OCI-LY7 (cell line): ENCODE measurements around the gene CD74. TPM values are rescaled to one million over a fixed set of nuclear protein-coding genes. Genes with fewer than 3 reads are reported as not detected.

ENCODE experiments used
- BruUV-seq: library from RNA; stranded (reverse); fragments of 400-500 nt; replicated peaks from 2 replicates; lab custom pipeline; 2021; lab: Mats Ljungman, UMichigan
- CTCF ChIA-PET: fragments of 300-600 bp; sonication (Branson Sonifier 250); formaldehyde crosslinking; loops from one replicate; lab custom pipeline; 2022; ENCODE audit warnings: antibody characterized with exemption; ENCODE audit not compliant: unreplicated experiment; lab: Charles Lee
- POLR2A ChIA-PET: fragments of 300-600 bp; sonication (Branson Sonifier 250); formaldehyde crosslinking; loops from one replicate; lab custom pipeline; 2022; ENCODE audit warnings: antibody characterized with exemption; lab: Charles Lee
- DNase-seq: peaks from one replicate; pipeline ENCODE4 v3.0.0-alpha.2; 2015; ENCODE audit warnings: low spot score
- H2AFZ ChIP-seq: fragments of 200-600 bp; sonication (generic), shearing (Covaris generic); 2 replicates; pipeline ENCODE4 v1.6.1; 2014; ENCODE audit warnings: mild to moderate bottlenecking, antibody characterized with exemption, low read length, moderate library complexity
- H3K27ac ChIP-seq: fragments of 200-600 bp; sonication (generic); 2 replicates; pipeline ENCODE4 v1.5.1; 2014; ENCODE audit warnings: mixed run types, low read depth, mild to moderate bottlenecking, moderate library complexity, low read length, inconsistent platforms; ENCODE audit not compliant: poor library complexity, severe bottlenecking
- H3K36me3 ChIP-seq: fragments of 200-600 bp; sonication (generic); 2 replicates; pipeline ENCODE4 v1.6.1; 2014; ENCODE audit warnings: mild to moderate bottlenecking, antibody characterized with exemption, low read length, moderate library complexity, mixed read lengths; ENCODE audit not compliant: insufficient read depth
- H3K4me1 ChIP-seq: fragments of 200-600 bp; sonication (generic); 2 replicates; pipeline ENCODE4 v1.5.1; 2014; ENCODE audit warnings: mild to moderate bottlenecking, low read length; ENCODE audit not compliant: insufficient read depth, poor library complexity, severe bottlenecking
- H3K4me2 ChIP-seq: fragments of 200-600 bp; sonication (generic); 2 replicates; pipeline ENCODE4 v1.6.1; 2014; ENCODE audit warnings: mild to moderate bottlenecking, low read length
- H3K4me3 ChIP-seq: fragments of 200-600 bp; sonication (generic); 2 replicates; pipeline ENCODE4 v1.5.1; 2014; ENCODE audit warnings: mild to moderate bottlenecking, low read depth, low read length; ENCODE audit not compliant: poor library complexity, severe bottlenecking
- H3K79me2 ChIP-seq: fragments of 200-600 bp; sonication (generic); 2 replicates; pipeline ENCODE4 v1.6.1; 2016; ENCODE audit warnings: low read depth, mild to moderate bottlenecking, low read length, moderate library complexity, mixed read lengths; ENCODE audit not compliant: insufficient read depth
- H3K9me2 ChIP-seq: fragments of 200-600 bp; sonication (generic); 2 replicates; pipeline ENCODE4 v1.6.1; 2016; ENCODE audit warnings: mild to moderate bottlenecking, low read length, mixed read lengths; ENCODE audit not compliant: insufficient read depth
- H3K9me3 ChIP-seq: fragments of 200-600 bp; sonication (generic); 2 replicates; pipeline ENCODE4 v1.6.1; 2014; ENCODE audit warnings: mild to moderate bottlenecking, mixed run types, low read length, mixed read lengths
- H4K20me1 ChIP-seq: fragments of 200-600 bp; sonication (generic); 2 replicates; pipeline ENCODE4 v1.6.1; 2014; ENCODE audit warnings: mild to moderate bottlenecking, antibody characterized with exemption, low read length, moderate library complexity, mixed read lengths; ENCODE audit not compliant: insufficient read depth
- CTCF ChIP-seq: fragments of 200-600 bp; sonication (generic); conservative IDR thresholded peaks from 2 replicates; pipeline ENCODE4 v1.5.1; 2014; ENCODE audit warnings: mild to moderate bottlenecking, antibody characterized with exemption, low read length, moderate library complexity, mixed read lengths
- EZH2phosphoT487 ChIP-seq: fragments of 200-600 bp; sonication (generic); IDR thresholded peaks from 2 replicates; pipeline ENCODE4 v1.6.1; 2018; ENCODE audit warnings: low read depth, borderline replicate concordance, mild to moderate bottlenecking, mixed run types, antibody characterized with exemption, low read length, moderate library complexity, mixed read lengths
- intact Hi-C: fragments of 100-400 bp; cut with micrococcal nuclease; formaldehyde crosslinking; loops from one replicate; pipeline ENCODE4 v1.10.0; 2022; ENCODE audit not compliant: unreplicated experiment
- total RNA-seq, 2 experiments: library from RNA; depleted of rRNA in 1 of 2; stranded (reverse); fragments of >200 nt in 1 of 2; shearing (Covaris generic) in 1 of 2; gene quantifications; 2 replicates each; pipeline ENCODE4 v1.2.3, GENCODE V29; 2014 to 2022

Gene CD74
- total RNA-seq, 2 experiments from 2014 or later: 1,759 to 3,686 TPM

- Histone ChIP-seq H3K9me3 (no peaks in the 10 kb centered on the region), H3K27ac (peak overlapping the region; percentile 87), H2AFZ (peak overlapping the region; percentile 49; the same call in 1 of the 2 replicates), H3K4me3 (peak overlapping the region; percentile 33), H3K36me3 (no peaks in the 10 kb centered on the region), H3K4me1 (peaks cover 80% of the 10 kb centered on the region), H4K20me1 (no peaks in the 10 kb centered on the region), H3K9me2 (no peaks in the 10 kb centered on the region), H3K4me2 (peak overlapping the region; percentile 66), H3K79me2 (no peaks in the 10 kb centered on the region)
- intact Hi-C loops: loop anchor here (1.0 kb wide), 1 partner anchor 27 kb away; no protein-coding TSS in a partner anchor
- no peak for TF ChIP-seq EZH2phosphoT487
- TF ChIP-seq CTCF: no peak
- ChIA-PET POLR2A (interaction anchor here (0.6 to 1.6 kb wide), 10 partner anchors 14 to 240 kb away, joined by 3 to 9 read pairs (median 4); partner anchors contain the start of gene RBM22), CTCF (interaction anchor here (0.6 to 2.4 kb wide), 7 partner anchors 11 to 278 kb away, joined by 3 to 10 read pairs (median 6); no protein-coding TSS in a partner anchor)
- BruUV-seq: no TSS peak
- no peak for DNase-seq
Measured at GRCh38 chr5:150460781-150461180, 48.1 kb upstream of the CD74 start.

GRCh38 chr5:150458802-150459557 is 46.3 kb upstream of the CD74 start:
- H3K9me2 ChIP-seq: no peaks in the 10 kb centered on the region
- H3K36me3 ChIP-seq: no peaks in the 10 kb centered on the region
- peak overlapping the region; percentile 63 for H3K4me2 ChIP-seq
- H3K27ac ChIP-seq: peak overlapping the region; percentile 87
- DNase-seq: peak; percentile 84
- CTCF ChIA-PET: interaction anchor here (0.5 to 2.4 kb wide), 10 partner anchors 14 to 378 kb away, joined by 3 to 10 read pairs (median 4); no protein-coding TSS in a partner anchor
- H3K4me1 ChIP-seq: peaks cover 71% of the 10 kb centered on the region
- H3K79me2 ChIP-seq: no peaks in the 10 kb centered on the region
- POLR2A ChIA-PET: interaction anchor here (0.5 to 1.6 kb wide), 12 partner anchors 17 to 244 kb away, joined by 3 to 7 read pairs (median 3); no protein-coding TSS in a partner anchor
- BruUV-seq: no TSS peak
- H4K20me1 ChIP-seq: no peaks in the 10 kb centered on the region
- no peak overlapping the region for H3K4me3 ChIP-seq
- TF ChIP-seq CTCF (peak; percentile 74), EZH2phosphoT487 (no peak)
- intact Hi-C loops: loop anchor here (1.0 to 2.0 kb wide), 5 partner anchors 64 to 388 kb away; partner anchors contain the start of gene IRGM
- H2AFZ ChIP-seq: peak overlapping the region; percentile 46; the same call in 1 of the 2 replicates
- H3K9me3 ChIP-seq: no peaks in the 10 kb centered on the region
